ENCODE data around the gene TBXAS1. TPM values are rescaled to one million over a fixed set of nuclear protein-coding genes. Genes with fewer than 3 reads are reported as not detected.

The TBXAS1 gene
- total and polyA plus RNA-seq, 2 experiments from 2014 or later: 1.3 TPM; not detected in 1

- no peaks in the 10 kb centered on the region for H3F3A ChIP-seq (replicated peaks; ENCODE audit: low read depth)
- Mint-ChIP-seq H3K27ac (no peak overlapping the region), H3K4me1 (peaks cover 27% of the 10 kb centered on the region), H3K36me3 (ENCODE audit: low read depth) (no peaks in the 10 kb centered on the region), H3K4me3 (no peak overlapping the region), H3K9me3 (no peaks in the 10 kb centered on the region; the same call in 2 of the 3 replicates), H3K27me3 (ENCODE audit: insufficient read depth, low read depth, poor library complexity) (peaks cover 2% of the 10 kb centered on the region)
- H4K20me1 ChIP-seq (replicated peaks; ENCODE audit: insufficient read depth): no peaks in the 10 kb centered on the region
- no peaks in the 10 kb centered on the region for H3K36me3 ChIP-seq (ENCODE audit: insufficient read depth)
- H3K9me2 ChIP-seq (ENCODE audit: insufficient read depth): peaks cover 9% of the 10 kb centered on the region
- no peak overlapping the region for H3K27ac ChIP-seq (ENCODE audit: low read depth)
- H2AFZ ChIP-seq: 0 out of 2 replicates have a peak overlapping the region, but pooled peaks have one; percentile 43
- ATAC-seq (no peak), DNase-seq (ENCODE audit: low spot score) (no peak)
- peaks cover 10% of the 10 kb centered on the region for H3K4me1 ChIP-seq (ENCODE audit: insufficient read depth)
- no peak overlapping the region for H3K4me3 ChIP-seq
- H3K4me2 ChIP-seq: no peak overlapping the region
- TF ChIP-seq EZH2 (IDR thresholded peaks at IDR 0.05; ENCODE audit: low read depth, unreplicated experiment) (no peak), JUNB (IDR thresholded peaks at IDR 0.05; ENCODE audit: unreplicated experiment) (no peak), ZNF462 (CRISPR knock-in tag; IDR thresholded peaks at IDR 0.05) (no peak), CTCF (conservative IDR thresholded peaks at IDR 0.05; ENCODE audit: low read depth in 2 of 2) (no peak), ETS1 (IDR thresholded peaks at IDR 0.05) (no peak), ZNF114 (CRISPR knock-in tag; IDR thresholded peaks at IDR 0.05) (no peak)
- H3K79me2 ChIP-seq (replicated peaks; ENCODE audit: insufficient read depth): no peaks in the 10 kb centered on the region
- no peaks in the 10 kb centered on the region for H3K27me3 ChIP-seq (ENCODE audit: insufficient read depth)
These were observed 107.8 kb downstream of the TBXAS1 start for GRCh38 chr7:139936760-139937310.
